Cardiac fibroblast (primary cell): Measurements from ENCODE around the gene BUD31.

Source experiments
- DNase-seq, 2 donors: peaks; one replicate each; pipeline versions ENCODE4 v3.0.0 to v3.0.0-alpha.2; 2010; ENCODE audit warnings: low read depth in 2 of 2
- H3K4me3 ChIP-seq, 2 donors: replicated peaks in 1 of 2; 1 replicate in 1 of 2; 2 replicates in 1 of 2; pipeline ENCODE4 v1.5.1; 2011; ENCODE audit warnings: low read depth in 2 of 2, low read length in 2 of 2, mild to moderate bottlenecking in 2 of 2, moderate library complexity in 1 of 2
- CTCF ChIP-seq: IDR thresholded peaks from one replicate; pipeline ENCODE4 v1.5.1; 2011; ENCODE audit warnings: low read depth, mild to moderate bottlenecking, low read length, inconsistent platforms

BUD31 gene

GRCh38 chr7:99394188-99394502 is 14.6 kb upstream of the BUD31 start:
- no peak for TF ChIP-seq CTCF
- no peak for DNase-seq
- no peak overlapping the region for H3K4me3 ChIP-seq

GRCh38 chr7:99395616-99396327 is 13.0 kb upstream of the BUD31 start:
- H3K4me3 ChIP-seq = no peak overlapping the region
- no peak for DNase-seq
- peak; percentile 14 for TF ChIP-seq CTCF

GRCh38 chr7:99396418-99397296 is 12.1 kb upstream of the BUD31 start:
- TF ChIP-seq CTCF = no peak
- DNase-seq = no peak
- H3K4me3 ChIP-seq = no peak overlapping the region

GRCh38 chr7:99397297-99397983 is 11.3 kb upstream of the BUD31 start:
- no peak for TF ChIP-seq CTCF
- H3K4me3 ChIP-seq = no peak overlapping the region
- DNase-seq = no peak

- no peak for DNase-seq
- no peak for TF ChIP-seq CTCF
- no peak overlapping the region for H3K4me3 ChIP-seq
These were observed 9.8 kb upstream of the BUD31 start for GRCh38 chr7:99398891-99399445.

- H3K4me3 ChIP-seq = no peak overlapping the region
- DNase-seq = no peak
- no peak for TF ChIP-seq CTCF
These were observed 9.2 kb upstream of the BUD31 start for GRCh38 chr7:99399597-99399996.
